Activated CD8-positive, alpha-beta memory T cell treated with anti-CD3 and anti-CD28 coated beads, Interleukin-2, amount 10 ng/mL, durations not matched to agents 7 days and 5 days (primary cell): ENCODE results near the gene MRPL58. TPM values are rescaled to one million over a fixed set of nuclear protein-coding genes. Genes with fewer than 3 reads are reported as not detected.
A peak's percentile ranks its signal among the peaks of the same experiment; 100 is the strongest.

Experiments
- ATAC-seq: fragments of 150-1000 bp; cut with Tn5 transposase; one replicate; pipeline ENCODE4 v1.10.0; 2021; ENCODE audit warnings: moderate library complexity
- CTCF ChIA-PET: fragments of 350-600 bp; sonication (Branson Sonifier 250); formaldehyde crosslinking; loops from one replicate; lab custom pipeline; 2021; ENCODE audit warnings: antibody characterized with exemption; lab: Charles Lee
- DNase-seq: peaks from one replicate; pipeline ENCODE4 v3.0.0-alpha.2; 2020
- H3K27ac Mint-ChIP-seq: one replicate; pipeline ENCODE4 v1.8.0; 2021; ENCODE audit warnings: mild to moderate bottlenecking, mixed read lengths
- H3K27me3 Mint-ChIP-seq: one replicate; pipeline ENCODE4 v1.8.0; 2021; ENCODE audit warnings: mixed read lengths
- H3K36me3 Mint-ChIP-seq: one replicate; pipeline ENCODE4 v1.8.0; 2021; ENCODE audit warnings: mild to moderate bottlenecking, mixed read lengths
- H3K4me1 Mint-ChIP-seq: one replicate; pipeline ENCODE4 v1.8.0; 2021; ENCODE audit warnings: mixed read lengths
- H3K4me3 Mint-ChIP-seq: one replicate; pipeline ENCODE4 v1.8.0; 2021; ENCODE audit warnings: mild to moderate bottlenecking, moderate library complexity, mixed read lengths
- H3K9me3 Mint-ChIP-seq: one replicate; pipeline ENCODE4 v1.8.0; 2022; ENCODE audit warnings: low read depth, mixed read lengths
- total RNA-seq, 2 experiments: library from RNA; stranded (reverse); gene quantifications; one replicate each; pipeline ENCODE4 v1.2.3, GENCODE V29; 2021

The MRPL58 gene
- total RNA-seq, 2 experiments from 2014 or later, result 45.9 to 53.1 TPM

DNA sequence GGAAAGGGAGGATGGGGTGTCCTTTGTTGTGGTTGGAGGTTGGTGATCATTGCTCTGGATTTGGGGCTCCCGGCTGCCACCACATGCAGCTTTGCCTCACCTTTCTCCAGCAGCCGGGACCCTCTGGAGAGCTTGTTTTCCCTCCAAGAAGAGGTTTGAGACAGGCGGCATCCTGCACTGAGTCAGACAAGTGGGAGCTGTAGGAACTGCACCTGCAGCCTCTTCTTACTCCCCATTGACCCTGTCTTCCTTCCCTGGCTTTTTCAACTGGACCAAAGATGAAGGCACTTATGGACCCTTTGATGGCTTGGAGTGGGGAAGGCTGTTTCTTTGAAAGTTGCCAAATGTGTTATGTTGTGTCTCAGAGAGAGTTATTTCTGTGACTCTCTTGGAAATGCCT lies 51.2 kb downstream of the MRPL58 start:
- no peaks in the 10 kb centered on the region for H3K9me3 Mint-ChIP-seq
- H3K27me3 Mint-ChIP-seq, result no peaks in the 10 kb centered on the region
- ATAC-seq (no peak), DNase-seq (no peak)
- H3K27ac Mint-ChIP-seq, result no peak overlapping the region
- peaks cover 23% of the 10 kb centered on the region for H3K4me1 Mint-ChIP-seq
- CTCF ChIA-PET, result no interaction called here
- H3K4me3 Mint-ChIP-seq, result no peak overlapping the region
- peaks cover 10% of the 10 kb centered on the region for H3K36me3 Mint-ChIP-seq

- Mint-ChIP-seq H3K36me3 (peaks cover 10% of the 10 kb centered on the region), H3K4me1 (peaks cover 25% of the 10 kb centered on the region), H3K27ac (no peak overlapping the region), H3K4me3 (no peak overlapping the region), H3K27me3 (no peaks in the 10 kb centered on the region), H3K9me3 (no peaks in the 10 kb centered on the region)
- ATAC-seq (no peak), DNase-seq (no peak)
- CTCF ChIA-PET, result interaction anchor here (0.9 kb wide), 1 partner anchor 102 kb away, joined by 3 read pairs; no protein-coding TSS in a partner anchor
These were observed 51.6 kb downstream of the MRPL58 start for GRCh38 chr17:75064040-75064439.

GRCh38 chr17:75064460-75064859 lies 52.0 kb downstream of the MRPL58 start:
- Mint-ChIP-seq H3K27me3 (no peaks in the 10 kb centered on the region), H3K36me3 (peaks cover 10% of the 10 kb centered on the region), H3K9me3 (no peaks in the 10 kb centered on the region), H3K4me1 (peaks cover 25% of the 10 kb centered on the region), H3K4me3 (no peak overlapping the region), H3K27ac (no peak overlapping the region)
- DNase-seq, result no peak
- ATAC-seq, result no peak
- CTCF ChIA-PET, result interaction anchor here (0.9 kb wide), 1 partner anchor 103 kb away, joined by 3 read pairs; no protein-coding TSS in a partner anchor

- CTCF ChIA-PET, result interaction anchor here (0.9 kb wide), 1 partner anchor 103 kb away, joined by 3 read pairs; no protein-coding TSS in a partner anchor
- Mint-ChIP-seq H3K4me1 (peaks cover 27% of the 10 kb centered on the region), H3K36me3 (peaks cover 9% of the 10 kb centered on the region), H3K4me3 (no peak overlapping the region), H3K9me3 (no peaks in the 10 kb centered on the region), H3K27ac (peak overlapping the region; percentile 13), H3K27me3 (no peaks in the 10 kb centered on the region)
- ATAC-seq (no peak), DNase-seq (no peak)
These were observed 52.5 kb downstream of the MRPL58 start for GRCh38 chr17:75064867-75065561.

DNA sequence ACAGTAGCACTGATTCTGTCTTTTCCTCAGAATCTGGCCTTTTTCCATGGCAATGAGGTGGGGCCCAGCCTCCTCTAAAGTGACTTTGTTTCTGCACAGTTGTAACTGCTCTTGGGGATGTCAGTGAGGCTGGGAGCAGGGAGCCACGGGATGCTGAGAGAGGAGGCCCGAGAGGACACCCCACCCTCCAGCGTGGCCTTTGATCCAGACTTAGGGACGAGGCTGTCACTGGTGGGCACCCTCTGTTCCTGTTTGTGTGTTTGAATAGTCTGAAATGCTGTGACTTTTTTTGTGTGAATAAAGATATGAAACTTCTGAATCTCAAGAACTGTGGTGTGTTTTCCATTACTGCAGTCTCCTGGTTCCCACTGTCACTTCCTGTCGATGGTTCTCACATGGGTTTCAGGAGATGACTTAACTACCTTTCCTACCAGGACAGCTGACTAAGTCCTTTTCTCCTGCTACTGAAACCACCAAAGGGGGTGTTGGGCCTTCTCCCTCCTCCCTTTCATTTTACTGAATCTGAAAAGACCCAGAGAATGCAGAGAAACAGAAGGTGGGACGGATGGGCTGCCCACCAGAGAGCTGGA lies 53.2 kb downstream of the MRPL58 start:
- H3K4me3 Mint-ChIP-seq, result no peak overlapping the region
- H3K27me3 Mint-ChIP-seq, result no peaks in the 10 kb centered on the region
- no peaks in the 10 kb centered on the region for H3K9me3 Mint-ChIP-seq
- DNase-seq (no peak), ATAC-seq (no peak)
- peaks cover 27% of the 10 kb centered on the region for H3K4me1 Mint-ChIP-seq
- CTCF ChIA-PET, result no interaction called here
- peak overlapping the region; percentile 14 for H3K27ac Mint-ChIP-seq
- peaks cover 6% of the 10 kb centered on the region for H3K36me3 Mint-ChIP-seq

- Mint-ChIP-seq H3K27ac (peak overlapping the region; percentile 81), H3K27me3 (no peaks in the 10 kb centered on the region), H3K4me3 (no peak overlapping the region), H3K36me3 (peaks cover 3% of the 10 kb centered on the region), H3K4me1 (peaks cover 25% of the 10 kb centered on the region), H3K9me3 (no peaks in the 10 kb centered on the region)
- CTCF ChIA-PET, result interaction anchor here (1.0 to 4.1 kb wide), 9 partner anchors 8 to 202 kb away, joined by 3 to 15 read pairs (median 4); partner anchors contain the start of genes MRPL58 and SLC16A5
- ATAC-seq, result peak; percentile 86
- DNase-seq, result peak; percentile 74
These were observed 55.4 kb downstream of the MRPL58 start for GRCh38 chr17:75067856-75068255.

DNA sequence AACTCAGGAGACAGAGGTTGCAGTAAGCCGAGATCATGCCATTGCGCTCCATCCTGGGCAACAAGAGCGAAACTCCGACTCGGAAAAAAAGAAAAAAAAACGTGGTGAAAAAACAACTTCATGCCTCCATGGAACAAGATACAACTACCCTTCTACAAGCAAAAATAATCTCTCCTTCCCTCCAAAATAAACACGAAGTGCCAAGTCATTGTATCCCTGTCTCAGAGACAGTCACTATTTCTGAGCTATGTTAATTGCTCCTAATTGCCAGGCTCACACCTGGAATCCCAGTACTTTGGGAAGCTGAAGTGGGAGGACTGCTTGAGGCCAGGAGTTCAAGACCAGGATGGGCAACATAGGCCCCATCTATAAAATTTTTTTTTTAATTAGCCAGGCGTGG lies 56.3 kb downstream of the MRPL58 start:
- Mint-ChIP-seq H3K27me3 (no peaks in the 10 kb centered on the region), H3K36me3 (peaks cover 2% of the 10 kb centered on the region), H3K27ac (no peak overlapping the region), H3K4me3 (no peak overlapping the region), H3K4me1 (peaks cover 25% of the 10 kb centered on the region), H3K9me3 (no peaks in the 10 kb centered on the region)
- DNase-seq (no peak), ATAC-seq (no peak)
- CTCF ChIA-PET, result interaction anchor here (1.4 to 4.1 kb wide), 6 partner anchors 9 to 134 kb away, joined by 3 to 15 read pairs (median 6); partner anchors contain the start of genes MRPL58 and SLC16A5

GRCh38 chr17:75069783-75070182 lies 57.3 kb downstream of the MRPL58 start:
- H3K9me3 Mint-ChIP-seq, result no peaks in the 10 kb centered on the region
- CTCF ChIA-PET, result interaction anchor here (0.7 to 4.1 kb wide), 10 partner anchors 8 to 133 kb away, joined by 3 to 15 read pairs (median 4); partner anchors contain the start of gene SLC16A5
- no peaks in the 10 kb centered on the region for H3K27me3 Mint-ChIP-seq
- no peak for DNase-seq
- no peak overlapping the region for H3K27ac Mint-ChIP-seq
- H3K36me3 Mint-ChIP-seq, result no peaks in the 10 kb centered on the region
- H3K4me1 Mint-ChIP-seq, result peaks cover 25% of the 10 kb centered on the region
- no peak for ATAC-seq
- no peak overlapping the region for H3K4me3 Mint-ChIP-seq

Other genes starting within 250 kb of the MRPL58 start
- 10 to 100 TPM; 34.1 to 34.5 TPM for gene NAT9, start 236.3 kb upstream of the MRPL58 start, total RNA-seq
- under 1 TPM; 0.07 to 0.09 TPM for gene GRIN2C, start 152.8 kb upstream of the MRPL58 start, total RNA-seq
- 10 to 100 TPM; 38.2 to 39.4 TPM for gene FDXR, start 139.7 kb upstream of the MRPL58 start, total RNA-seq
- not detected for gene FADS6, start 119.0 kb upstream of the MRPL58 start, total RNA-seq
- gene USH1G, start 89.4 kb upstream of the MRPL58 start, total RNA-seq, result not detected
- not detected for gene OTOP2, start 88.4 kb upstream of the MRPL58 start, total RNA-seq
- not detected for gene OTOP3, start 76.8 kb upstream of the MRPL58 start, total RNA-seq
- not detected for gene HID1, start 39.9 kb upstream of the MRPL58 start, total RNA-seq
- under 1 TPM; 0.32 to 0.47 TPM for gene CDR2L, start 25.0 kb upstream of the MRPL58 start, total RNA-seq
- gene ATP5PD, start 34.3 kb downstream of the MRPL58 start, total RNA-seq, result 100 to 1,000 TPM; 188 to 210 TPM
- gene KCTD2, start 34.6 kb downstream of the MRPL58 start, total RNA-seq, result 10 to 100 TPM; 16.8 to 19.1 TPM
- gene SLC16A5, start 75.3 kb downstream of the MRPL58 start, total RNA-seq, result 1 to 10 TPM; 2.3 to 3.2 TPM
- 10 to 100 TPM; 13.5 to 14.5 TPM for gene ARMC7, start 97.3 kb downstream of the MRPL58 start, total RNA-seq
- 10 to 100 TPM; 65.2 to 73.1 TPM for gene NT5C, start 119.1 kb downstream of the MRPL58 start, total RNA-seq
- gene JPT1, start 141.8 kb downstream of the MRPL58 start, total RNA-seq, result 100 to 1,000 TPM; 277 to 301 TPM
- gene SUMO2, start 170.3 kb downstream of the MRPL58 start, total RNA-seq, result 100 to 1,000 TPM; 469 to 639 TPM
- 100 to 1,000 TPM; 164 to 176 TPM for gene NUP85, start 193.0 kb downstream of the MRPL58 start, total RNA-seq
- 10 to 100 TPM; 84.6 to 90.2 TPM for gene GGA3, start 248.9 kb downstream of the MRPL58 start, total RNA-seq
- gene MRPS7, start 249.2 kb downstream of the MRPL58 start, total RNA-seq, result 10 to 100 TPM; 49.5 to 56.9 TPM